ENCODE results near the gene PIH1D1.

Gene PIH1D1

GRCh38 chr19:49409441-49410029 is 42.1 kb downstream of the PIH1D1 start:
- no peaks in the 10 kb centered on the region for H3K36me3 ChIP-seq (ENCODE audit: control insufficient read depth in 1 of 2, insufficient read depth in 2 of 2, low read length in 2 of 2)
- H3K9ac ChIP-seq (ENCODE audit: low read depth in 1 of 2, low read length in 2 of 2) = no peak overlapping the region
- H3K27ac ChIP-seq (ENCODE audit: low read depth, low read length) = no peak overlapping the region
- H3K27me3 ChIP-seq (ENCODE audit: control insufficient read depth in 1 of 2, insufficient read depth in 2 of 2, low read length in 2 of 2) = no peaks in the 10 kb centered on the region
- no peak overlapping the region for H3K4me3 ChIP-seq (ENCODE audit: low read depth in 1 of 2, low read length in 2 of 2)
- peaks cover 4 to 8% of the 10 kb centered on the region in 2 donors for H3K4me1 ChIP-seq (ENCODE audit: control insufficient read depth in 1 of 2, insufficient read depth in 2 of 2, low read length in 2 of 2)
- no peaks in the 10 kb centered on the region for H3K9me3 ChIP-seq (ENCODE audit: control insufficient read depth in 1 of 2, low read length in 2 of 2)

GRCh38 chr19:49408816-49409440 is 42.7 kb downstream of the PIH1D1 start:
- no peak overlapping the region for H3K9ac ChIP-seq (ENCODE audit: low read depth in 1 of 2, low read length in 2 of 2)
- no peak overlapping the region for H3K27ac ChIP-seq (ENCODE audit: low read depth, low read length)
- no peaks in the 10 kb centered on the region for H3K27me3 ChIP-seq (ENCODE audit: control insufficient read depth in 1 of 2, insufficient read depth in 2 of 2, low read length in 2 of 2)

GRCh38 chr19:49407482-49408015 is 44.1 kb downstream of the PIH1D1 start:
- no peak overlapping the region for H3K27ac ChIP-seq (ENCODE audit: low read depth, low read length)
- no peaks in the 10 kb centered on the region for H3K27me3 ChIP-seq (ENCODE audit: control insufficient read depth in 1 of 2, insufficient read depth in 2 of 2, low read length in 2 of 2)
- H3K4me1 ChIP-seq (ENCODE audit: control insufficient read depth in 1 of 2, insufficient read depth in 2 of 2, low read length in 2 of 2) = peaks cover 4 to 8% of the 10 kb centered on the region in 2 donors
- no peaks in the 10 kb centered on the region for H3K9me3 ChIP-seq (ENCODE audit: control insufficient read depth in 1 of 2, low read length in 2 of 2)
- H3K9ac ChIP-seq (ENCODE audit: low read depth in 1 of 2, low read length in 2 of 2) = no peak overlapping the region
- no peak overlapping the region for H3K4me3 ChIP-seq (ENCODE audit: low read depth in 1 of 2, low read length in 2 of 2)
- H3K36me3 ChIP-seq (ENCODE audit: control insufficient read depth in 1 of 2, insufficient read depth in 2 of 2, low read length in 2 of 2) = no peaks in the 10 kb centered on the region

More at GRCh38 chr19:49408816-49409440, 42.7 kb downstream of the PIH1D1 start:
- H3K9me3 ChIP-seq (ENCODE audit: control insufficient read depth in 1 of 2, low read length in 2 of 2) = no peaks in the 10 kb centered on the region
- no peaks in the 10 kb centered on the region for H3K36me3 ChIP-seq (ENCODE audit: control insufficient read depth in 1 of 2, insufficient read depth in 2 of 2, low read length in 2 of 2)
- peaks cover 4 to 8% of the 10 kb centered on the region in 2 donors for H3K4me1 ChIP-seq (ENCODE audit: control insufficient read depth in 1 of 2, insufficient read depth in 2 of 2, low read length in 2 of 2)
- H3K4me3 ChIP-seq (ENCODE audit: low read depth in 1 of 2, low read length in 2 of 2) = no peak overlapping the region

GRCh38 chr19:49407079-49407478 is 44.5 kb downstream of the PIH1D1 start:
- H3K27ac ChIP-seq (ENCODE audit: low read depth, low read length) = no peak overlapping the region
- H3K36me3 ChIP-seq (ENCODE audit: control insufficient read depth in 1 of 2, insufficient read depth in 2 of 2, low read length in 2 of 2) = no peaks in the 10 kb centered on the region
- no peak overlapping the region for H3K9ac ChIP-seq (ENCODE audit: low read depth in 1 of 2, low read length in 2 of 2)
- no peaks in the 10 kb centered on the region for H3K9me3 ChIP-seq (ENCODE audit: control insufficient read depth in 1 of 2, low read length in 2 of 2)
- peaks cover 4 to 8% of the 10 kb centered on the region in 2 donors for H3K4me1 ChIP-seq (ENCODE audit: control insufficient read depth in 1 of 2, insufficient read depth in 2 of 2, low read length in 2 of 2)
- H3K4me3 ChIP-seq (ENCODE audit: low read depth in 1 of 2, low read length in 2 of 2) = no peak overlapping the region
- no peaks in the 10 kb centered on the region for H3K27me3 ChIP-seq (ENCODE audit: control insufficient read depth in 1 of 2, insufficient read depth in 2 of 2, low read length in 2 of 2)

- H3K4me3 ChIP-seq (ENCODE audit: low read depth in 1 of 2, low read length in 2 of 2) = no peak overlapping the region
- no peaks in the 10 kb centered on the region for H3K9me3 ChIP-seq (ENCODE audit: control insufficient read depth in 1 of 2, low read length in 2 of 2)
- H3K27ac ChIP-seq (ENCODE audit: low read depth, low read length) = no peak overlapping the region
- H3K27me3 ChIP-seq (ENCODE audit: control insufficient read depth in 1 of 2, insufficient read depth in 2 of 2, low read length in 2 of 2) = no peaks in the 10 kb centered on the region
- no peaks in the 10 kb centered on the region for H3K36me3 ChIP-seq (ENCODE audit: control insufficient read depth in 1 of 2, insufficient read depth in 2 of 2, low read length in 2 of 2)
- H3K9ac ChIP-seq (ENCODE audit: low read depth in 1 of 2, low read length in 2 of 2) = no peak overlapping the region
- H3K4me1 ChIP-seq (ENCODE audit: control insufficient read depth in 1 of 2, insufficient read depth in 2 of 2, low read length in 2 of 2) = no peaks in the 10 kb centered on the region
These were observed 48.0 kb downstream of the PIH1D1 start for GRCh38 chr19:49403404-49404187.

- H3K27ac ChIP-seq (ENCODE audit: low read depth, low read length) = no peak overlapping the region
These were observed 51.6 kb downstream of the PIH1D1 start for GRCh38 chr19:49400029-49400428.

GRCh38 chr19:49398931-49399330 is 52.7 kb downstream of the PIH1D1 start:
- no peaks in the 10 kb centered on the region for H3K36me3 ChIP-seq (ENCODE audit: control insufficient read depth in 1 of 2, insufficient read depth in 2 of 2, low read length in 2 of 2)
- H3K4me3 ChIP-seq (ENCODE audit: low read depth in 1 of 2, low read length in 2 of 2) = no peak overlapping the region
- no peaks in the 10 kb centered on the region for H3K4me1 ChIP-seq (ENCODE audit: control insufficient read depth in 1 of 2, insufficient read depth in 2 of 2, low read length in 2 of 2)
- H3K27ac ChIP-seq (ENCODE audit: low read depth, low read length) = no peak overlapping the region
- no peaks in the 10 kb centered on the region for H3K9me3 ChIP-seq (ENCODE audit: control insufficient read depth in 1 of 2, low read length in 2 of 2)
- H3K9ac ChIP-seq (ENCODE audit: low read depth in 1 of 2, low read length in 2 of 2) = no peak overlapping the region
- H3K27me3 ChIP-seq (ENCODE audit: control insufficient read depth in 1 of 2, insufficient read depth in 2 of 2, low read length in 2 of 2) = no peaks in the 10 kb centered on the region

More at GRCh38 chr19:49400029-49400428, 51.6 kb downstream of the PIH1D1 start:
- Histone ChIP-seq H3K36me3 (ENCODE audit: control insufficient read depth in 1 of 2, insufficient read depth in 2 of 2, low read length in 2 of 2) (no peaks in the 10 kb centered on the region), H3K4me3 (ENCODE audit: low read depth in 1 of 2, low read length in 2 of 2) (no peak overlapping the region), H3K9ac (ENCODE audit: low read depth in 1 of 2, low read length in 2 of 2) (no peak overlapping the region), H3K9me3 (ENCODE audit: control insufficient read depth in 1 of 2, low read length in 2 of 2) (no peaks in the 10 kb centered on the region), H3K27me3 (ENCODE audit: control insufficient read depth in 1 of 2, insufficient read depth in 2 of 2, low read length in 2 of 2) (no peaks in the 10 kb centered on the region), H3K4me1 (ENCODE audit: control insufficient read depth in 1 of 2, insufficient read depth in 2 of 2, low read length in 2 of 2) (no peaks in the 10 kb centered on the region)

- no peaks in the 10 kb centered on the region for H3K27me3 ChIP-seq (ENCODE audit: control insufficient read depth in 1 of 2, insufficient read depth in 2 of 2, low read length in 2 of 2)
- no peak overlapping the region for H3K4me3 ChIP-seq (ENCODE audit: low read depth in 1 of 2, low read length in 2 of 2)
- no peaks in the 10 kb centered on the region for H3K36me3 ChIP-seq (ENCODE audit: control insufficient read depth in 1 of 2, insufficient read depth in 2 of 2, low read length in 2 of 2)
These were observed 53.5 kb downstream of the PIH1D1 start for GRCh38 chr19:49398001-49398615.

GRCh38 chr19:49396738-49397505 is 54.7 kb downstream of the PIH1D1 start:
- Histone ChIP-seq H3K4me3 (ENCODE audit: low read depth in 1 of 2, low read length in 2 of 2) (no peak overlapping the region), H3K4me1 (ENCODE audit: control insufficient read depth in 1 of 2, insufficient read depth in 2 of 2, low read length in 2 of 2) (no peaks in the 10 kb centered on the region), H3K27ac (ENCODE audit: low read depth, low read length) (no peak overlapping the region), H3K27me3 (ENCODE audit: control insufficient read depth in 1 of 2, insufficient read depth in 2 of 2, low read length in 2 of 2) (no peaks in the 10 kb centered on the region), H3K36me3 (ENCODE audit: control insufficient read depth in 1 of 2, insufficient read depth in 2 of 2, low read length in 2 of 2) (no peaks in the 10 kb centered on the region), H3K9me3 (ENCODE audit: control insufficient read depth in 1 of 2, low read length in 2 of 2) (no peaks in the 10 kb centered on the region), H3K9ac (ENCODE audit: low read depth in 1 of 2, low read length in 2 of 2) (no peak overlapping the region)

More at GRCh38 chr19:49398001-49398615, 53.5 kb downstream of the PIH1D1 start:
- Histone ChIP-seq H3K9me3 (ENCODE audit: control insufficient read depth in 1 of 2, low read length in 2 of 2) (no peaks in the 10 kb centered on the region), H3K9ac (ENCODE audit: low read depth in 1 of 2, low read length in 2 of 2) (no peak overlapping the region), H3K4me1 (ENCODE audit: control insufficient read depth in 1 of 2, insufficient read depth in 2 of 2, low read length in 2 of 2) (no peaks in the 10 kb centered on the region), H3K27ac (ENCODE audit: low read depth, low read length) (no peak overlapping the region)
